ENCODE data around the gene AKAP11. TPM values are rescaled to one million over a fixed set of nuclear protein-coding genes. Genes with fewer than 3 reads are reported as not detected.
A peak's percentile ranks its signal among the peaks of the same experiment; 100 is the strongest.

Gene AKAP11
- total and polyA plus RNA-seq, 2 experiments from 2014 or later, result 4.3 to 21.6 TPM

GRCh38 chr13:42228527-42228926, 43.4 kb upstream of the AKAP11 start (continued):
- TF ChIP-seq ZNF462 (CRISPR knock-in tag; IDR thresholded peaks at IDR 0.05), result no peak
- TF ChIP-seq ZNF114 (CRISPR knock-in tag; IDR thresholded peaks at IDR 0.05), result no peak
- no peak for TF ChIP-seq CREB1 (CRISPR knock-in tag; IDR thresholded peaks at IDR 0.05; ENCODE audit: low read depth)

GRCh38 chr13:42229287-42229686, 42.7 kb upstream of the AKAP11 start:
- peak overlapping the region; percentile 26; the same call in 1 of the 2 replicates for H3K27ac Mint-ChIP-seq
- peaks cover 15% of the 10 kb centered on the region for H3K36me3 Mint-ChIP-seq (ENCODE audit: low read depth)
- Histone ChIP-seq H3K4me3 (no peak overlapping the region), H3F3A (replicated peaks; ENCODE audit: low read depth) (no peaks in the 10 kb centered on the region), H3K4me2 (no peak overlapping the region), H3K4me1 (ENCODE audit: insufficient read depth) (peaks cover 4% of the 10 kb centered on the region; the same call in 1 of the 2 replicates), H3K27ac (ENCODE audit: low read depth) (no peak overlapping the region), H3K36me3 (ENCODE audit: insufficient read depth) (no peaks in the 10 kb centered on the region), H3K27me3 (ENCODE audit: insufficient read depth) (no peaks in the 10 kb centered on the region), H2AFZ (no peak overlapping the region), H4K20me1 (replicated peaks; ENCODE audit: insufficient read depth) (no peaks in the 10 kb centered on the region), H3K9me2 (ENCODE audit: insufficient read depth) (no peaks in the 10 kb centered on the region), H3K79me2 (replicated peaks; ENCODE audit: insufficient read depth) (no peaks in the 10 kb centered on the region)
- DNase-seq (ENCODE audit: low spot score) (no peak), ATAC-seq (no peak)
- no peak for TF ChIP-seq NANOG (IDR thresholded peaks at IDR 0.05; ENCODE audit: borderline replicate concordance)
- no peak for TF ChIP-seq CREB1 (CRISPR knock-in tag; IDR thresholded peaks at IDR 0.05; ENCODE audit: low read depth)
- TF ChIP-seq REST (IDR thresholded peaks at IDR 0.05; ENCODE audit: unreplicated experiment), result no peak
- no peak for TF ChIP-seq ZNF114 (CRISPR knock-in tag; IDR thresholded peaks at IDR 0.05)
- H3K9me3 Mint-ChIP-seq, result no peaks in the 10 kb centered on the region; the same call in 2 of the 3 replicates
- no peak overlapping the region for H3K4me3 Mint-ChIP-seq
- peaks cover 11% of the 10 kb centered on the region; the same call in 2 of the 3 replicates for H3K4me1 Mint-ChIP-seq
- no peaks in the 10 kb centered on the region for H3K27me3 Mint-ChIP-seq (ENCODE audit: insufficient read depth, low read depth, poor library complexity)
